AG04449 (cell line): Measurements from ENCODE around the gene CDK17.
"Not testable (repeated sequence)": the region's sequence is repeated elsewhere in the genome, so short reads cannot be mapped to it uniquely, and the experiment has no call there.

ENCODE experiments used
- CTCF ChIA-PET: fragments of 350-600 bp; formaldehyde crosslinking; extraction: SDS; loops from one replicate; lab custom pipeline; 2021; ENCODE audit warnings: antibody characterized with exemption; lab: Yijun Ruan, JAX
- POLR2A ChIA-PET: fragments of 400-600, 350-600 bp; formaldehyde crosslinking; extraction: SDS; loops from one replicate; lab custom pipeline; 2020; ENCODE audit warnings: antibody characterized with exemption, inconsistent platforms; lab: Yijun Ruan, JAX
- DNase-seq: peaks from one replicate; pipeline ENCODE4 v3.0.0-alpha.2; 2010; ENCODE audit warnings: low read depth, low spot score
- H3K4me3 ChIP-seq: 2 replicates; pipeline ENCODE4 v1.5.1; 2011; ENCODE audit warnings: low read depth, mild to moderate bottlenecking, control low read depth, low read length
- CTCF ChIP-seq: IDR thresholded peaks from one replicate; pipeline ENCODE4 v1.5.1; 2011; ENCODE audit warnings: mild to moderate bottlenecking, moderate library complexity, low read length, control low read depth, inconsistent platforms; ENCODE audit not compliant: insufficient read depth; ENCODE audit errors: missing control alignments

CDK17 gene

GRCh38 chr12:96412431-96412830 lies 12.2 kb upstream of the CDK17 start:
- POLR2A ChIA-PET, result interaction anchor here (1.0 kb wide), 1 partner anchor 13 kb away, joined by 3 read pairs; no protein-coding TSS in a partner anchor
- no peak overlapping the region for H3K4me3 ChIP-seq
- no peak for DNase-seq
- no peak for TF ChIP-seq CTCF
- CTCF ChIA-PET, result interaction anchor here (1.1 to 5.7 kb wide), 4 partner anchors 10 to 77 kb away, joined by 3 to 53 read pairs (median 4); partner anchors contain the start of genes CDK17 and CFAP54

DNA sequence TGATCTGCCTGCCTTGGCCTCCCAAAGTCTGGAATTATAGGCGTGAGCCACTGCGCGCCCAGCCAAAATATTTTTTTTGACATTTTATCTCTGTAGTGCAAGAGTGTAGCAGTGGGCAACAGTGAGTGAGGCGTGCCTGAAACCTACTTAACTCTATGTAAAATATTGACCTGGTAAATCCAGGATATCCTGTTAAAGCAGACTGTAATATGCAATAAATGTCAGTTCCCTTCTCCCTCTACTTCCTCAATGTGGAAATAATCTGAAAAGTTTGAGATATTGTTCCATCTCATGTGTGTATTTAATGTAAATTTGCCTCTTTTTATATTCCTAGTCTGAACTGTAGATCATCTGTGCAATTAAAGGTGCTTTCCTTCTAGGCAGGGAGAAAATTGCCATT lies 9.5 kb upstream of the CDK17 start:
- no peak for DNase-seq
- ChIA-PET CTCF (interaction anchor here (1.3 to 5.7 kb wide), 2 partner anchors 8 to 13 kb away, joined by 3 to 53 read pairs; partner anchors contain the start of gene CDK17), POLR2A (no interaction called here)
- no peak overlapping the region for H3K4me3 ChIP-seq
- TF ChIP-seq CTCF, result no peak

DNA sequence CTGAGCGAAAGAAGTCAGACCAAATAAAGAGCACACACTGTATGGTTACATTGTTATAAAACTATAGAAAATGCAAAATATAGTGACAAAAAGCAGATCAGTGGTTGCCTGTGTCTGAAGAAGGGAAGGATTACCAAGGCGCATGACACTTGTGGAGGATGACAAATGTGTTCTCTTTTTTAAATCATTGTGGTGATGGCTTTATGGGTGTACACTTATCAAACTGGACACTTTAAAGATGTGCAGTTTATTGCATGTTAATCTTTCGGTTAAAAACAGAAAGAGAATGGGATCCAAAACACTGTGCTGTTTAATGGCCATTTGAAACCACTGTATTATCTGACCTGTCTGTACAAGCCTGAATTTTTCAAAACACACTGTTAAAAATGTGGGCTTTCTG lies 8.8 kb upstream of the CDK17 start:
- CTCF ChIA-PET, result interaction anchor here (1.3 kb wide), 1 partner anchor 13 kb away, joined by 3 read pairs; no protein-coding TSS in a partner anchor
- POLR2A ChIA-PET, result no interaction called here
- no peak overlapping the region for H3K4me3 ChIP-seq
- DNase-seq, result no peak
- TF ChIP-seq CTCF, result no peak

GRCh38 chr12:96407429-96408097 lies 7.3 kb upstream of the CDK17 start:
- DNase-seq, H3K4me3 ChIP-seq, POLR2A ChIA-PET: not testable (repeated sequence)
- CTCF ChIA-PET, result interaction anchor here (1.3 to 2.3 kb wide), 2 partner anchors 12 to 109 kb away, joined by 4 to 9 read pairs; no protein-coding TSS in a partner anchor

- DNase-seq, result no peak
- no peak overlapping the region for H3K4me3 ChIP-seq
- POLR2A ChIA-PET, result no interaction called here
- CTCF ChIA-PET, result interaction anchor here (0.7 to 7.7 kb wide), 7 partner anchors 7 to 344 kb away, joined by 3 to 114 read pairs (median 8); partner anchors contain the start of gene CFAP54
- TF ChIP-seq CTCF, result no peak
Observed at GRCh38 chr12:96404696-96405095, 4.5 kb upstream of the CDK17 start.

DNA sequence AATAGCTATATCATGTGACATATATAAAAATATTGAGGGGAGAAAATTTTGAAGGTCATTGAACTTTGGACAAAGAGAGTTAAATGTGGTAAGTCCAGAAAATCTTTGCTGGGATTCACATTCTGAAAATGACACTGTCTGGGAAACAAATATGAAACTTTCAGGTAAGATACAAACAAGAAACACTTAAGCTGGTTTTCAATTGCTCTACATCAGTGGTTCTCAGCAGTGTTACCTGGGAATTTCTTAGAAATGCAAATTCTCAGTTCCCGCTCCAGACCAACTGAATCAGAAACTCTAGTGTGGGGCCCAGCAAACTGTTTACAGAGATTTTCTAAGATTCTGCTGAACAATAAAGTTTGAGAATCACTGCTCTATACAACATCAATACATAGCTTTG lies 3.6 kb upstream of the CDK17 start:
- no peak for DNase-seq
- no peak for TF ChIP-seq CTCF
- POLR2A ChIA-PET, result no interaction called here
- CTCF ChIA-PET, result interaction anchor here (0.7 to 7.7 kb wide), 7 partner anchors 8 to 343 kb away, joined by 3 to 114 read pairs (median 8); partner anchors contain the start of gene CFAP54
- H3K4me3 ChIP-seq, result no peak overlapping the region

DNA sequence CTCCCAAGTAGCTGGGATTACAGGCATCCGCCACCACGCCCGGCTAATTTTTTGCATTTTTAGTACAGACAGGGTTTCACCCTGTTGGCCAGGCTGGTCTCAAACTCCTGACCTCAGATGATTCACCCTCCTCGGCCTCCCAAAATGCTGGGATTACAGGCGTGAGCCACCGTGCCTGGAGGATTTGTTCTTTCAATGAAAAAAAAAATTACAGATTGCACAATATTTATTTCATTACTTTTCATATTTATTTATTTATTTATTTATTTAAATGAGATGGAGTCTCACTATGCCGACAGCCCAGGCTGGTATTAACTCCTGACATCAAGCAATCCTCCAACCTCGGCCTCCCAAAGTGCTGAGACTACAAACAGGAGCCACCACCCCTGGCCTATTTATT lies 2.3 kb upstream of the CDK17 start:
- CTCF ChIA-PET, result interaction anchor here (0.7 to 7.7 kb wide), 8 partner anchors 10 to 267 kb away, joined by 3 to 114 read pairs (median 28); partner anchors contain the start of gene CFAP54
- DNase-seq, H3K4me3 ChIP-seq, POLR2A ChIA-PET: not testable (repeated sequence)
